Liver (tissue), 9 donors: ENCODE data around the gene COA1. TPM values are rescaled to one million over a fixed set of nuclear protein-coding genes. Genes with fewer than 3 reads are reported as not detected.

Experiments
- DNase-seq: peaks from one replicate; pipeline ENCODE4 v3.0.0-alpha.2; 2017; ENCODE audit warnings: low spot score
- H3K27ac ChIP-seq, 2 donors: one replicate each; pipeline ENCODE4 v1.7.0; 2013; ENCODE audit warnings: inconsistent platforms in 2 of 2, low read length in 2 of 2, control low read depth in 1 of 2, low read depth in 1 of 2, mild to moderate bottlenecking in 1 of 2
- H3K27me3 ChIP-seq, 4 donors: one replicate each; pipeline versions ENCODE4 v1.6.1 to v1.7.0; 2013; ENCODE audit warnings: low read length in 3 of 4, inconsistent platforms in 1 of 4, mild to moderate bottlenecking in 1 of 4, moderate library complexity in 1 of 4; ENCODE audit not compliant: control insufficient read depth in 4 of 4, insufficient read depth in 4 of 4
- H3K36me3 ChIP-seq, 4 donors: one replicate each; pipeline versions ENCODE4 v1.6.1 to v1.7.0; 2013; ENCODE audit warnings: low read length in 3 of 4, mild to moderate bottlenecking in 3 of 4, low read depth in 1 of 4, moderate library complexity in 1 of 4; ENCODE audit not compliant: control insufficient read depth in 4 of 4, insufficient read depth in 3 of 4
- H3K4me1 ChIP-seq, 4 donors: one replicate each; pipeline versions ENCODE4 v1.6.1 to v1.7.0; 2013; ENCODE audit warnings: low read length in 3 of 4, mild to moderate bottlenecking in 3 of 4, moderate library complexity in 1 of 4; ENCODE audit not compliant: control insufficient read depth in 4 of 4, insufficient read depth in 4 of 4
- H3K4me3 ChIP-seq, 3 donors: one replicate each; pipeline versions ENCODE4 v1.6.1 to v1.7.0; 2013; ENCODE audit warnings: low read length in 3 of 3, control low read depth in 1 of 3, low read depth in 1 of 3, mild to moderate bottlenecking in 1 of 3
- H3K9ac ChIP-seq, 2 donors: one replicate each; pipeline ENCODE4 v1.7.0; 2013; ENCODE audit warnings: low read length in 2 of 2, mild to moderate bottlenecking in 2 of 2, moderate library complexity in 2 of 2, control low read depth in 1 of 2, low read depth in 1 of 2
- H3K9me3 ChIP-seq, 4 donors: one replicate each; pipeline versions ENCODE4 v1.6.1 to v1.7.0; 2013; ENCODE audit warnings: low read length in 3 of 4; ENCODE audit not compliant: control insufficient read depth in 4 of 4
- EGR1 ChIP-seq, 2 donors: IDR thresholded peaks; 2 replicates each; pipeline ENCODE4 v1.6.1; 2016 to 2018; ENCODE audit warnings: antibody characterized with exemption in 2 of 2, low read depth in 2 of 2
- FOXA1 ChIP-seq: IDR thresholded peaks from 2 replicates; pipeline ENCODE4 v1.6.1; 2016; ENCODE audit warnings: antibody characterized with exemption
- FOXA2 ChIP-seq: IDR thresholded peaks from 2 replicates; pipeline ENCODE4 v1.6.1; 2016; ENCODE audit warnings: antibody characterized with exemption
- GABPA ChIP-seq, 2 donors: IDR thresholded peaks in 1 of 2; conservative IDR thresholded peaks in 1 of 2; 2 replicates each; pipeline ENCODE4 v1.6.1; 2016; ENCODE audit warnings: antibody characterized with exemption in 2 of 2, mild to moderate bottlenecking in 1 of 2, moderate library complexity in 1 of 2
- HNF4A ChIP-seq, 2 donors: conservative IDR thresholded peaks; 2 replicates each; pipeline ENCODE4 v1.6.1; 2016; ENCODE audit warnings: antibody characterized with exemption in 2 of 2, mild to moderate bottlenecking in 2 of 2
- HNF4G ChIP-seq: IDR thresholded peaks from 2 replicates; pipeline ENCODE4 v1.6.1; 2016; ENCODE audit warnings: antibody characterized with exemption
- JUND ChIP-seq, 2 donors: IDR thresholded peaks; 2 replicates each; pipeline ENCODE4 v1.6.1; 2016; ENCODE audit warnings: antibody characterized with exemption in 2 of 2
- NR2F2 ChIP-seq: IDR thresholded peaks from 2 replicates; pipeline ENCODE4 v1.6.1; 2016; ENCODE audit warnings: antibody characterized with exemption
- RAD21 ChIP-seq, 2 donors: IDR thresholded peaks; 2 replicates each; pipeline ENCODE4 v1.6.1; 2016; ENCODE audit warnings: antibody characterized with exemption in 2 of 2, mild to moderate bottlenecking in 2 of 2
- RXRA ChIP-seq, 2 donors: IDR thresholded peaks; 2 replicates each; pipeline ENCODE4 v1.6.1; 2017 to 2018; ENCODE audit warnings: antibody characterized with exemption in 2 of 2, mild to moderate bottlenecking in 1 of 2
- SP1 ChIP-seq: IDR thresholded peaks from 2 replicates; pipeline ENCODE4 v1.6.1; 2018; ENCODE audit warnings: antibody characterized with exemption, mild to moderate bottlenecking
- TAF1 ChIP-seq: conservative IDR thresholded peaks from 2 replicates; pipeline ENCODE4 v1.6.1; 2016; ENCODE audit warnings: antibody characterized with exemption, mild to moderate bottlenecking
- YY1 ChIP-seq: IDR thresholded peaks from 2 replicates; pipeline ENCODE4 v1.6.1; 2016; ENCODE audit warnings: antibody characterized with exemption, mild to moderate bottlenecking
- WGBS: extraction: QIAGEN DNeasy Blood & Tissue Kit; methylation state at CpG from one replicate; pipeline ENCODE4 v1.1.7; 2013; 5-methylcytosine and 5-hydroxymethylcytosine counted together
- polyA plus RNA-seq, 2 donors: library from polyadenylated mRNA; stranded (reverse) in 1 of 2; unstranded in 1 of 2; fragments of 200-250 nt in 1 of 2; fragments of >200 nt in 1 of 2; fragmentation: Nextera tagmentation in 1 of 2; extraction: Ambion mirVana in 1 of 2; gene quantifications; one replicate each; pipeline versions ENCODE4 v1.2.1 to v1.2.3, GENCODE V29; 2013 to 2015
- total RNA-seq, 2 donors: library from RNA; depleted of rRNA; stranded (reverse); fragments of >200 nt; gene quantifications; one replicate each; pipeline ENCODE4 v1.2.3, GENCODE V29; 2014
- TF ChIP-seq, protein P1 (sequence below): IDR thresholded peaks from 2 replicates; pipeline ENCODE4 v1.6.1; 2016; ENCODE audit warnings: antibody characterized with exemption
- TF ChIP-seq, protein P2 (sequence below): IDR thresholded peaks from 2 replicates; pipeline ENCODE4 v1.6.1; 2016; ENCODE audit warnings: antibody characterized with exemption
- TF ChIP-seq, protein P3 (sequence below): IDR thresholded peaks from 2 replicates; pipeline ENCODE4 v1.6.1; 2016; ENCODE audit warnings: antibody characterized with exemption
- TF ChIP-seq, protein P4 (sequence below): fragments of 150-350 bp; IDR thresholded peaks from 2 replicates; pipeline ENCODE4 v1.5.1; 2017; ENCODE audit warnings: improper control_type of control experiment, low read depth, low read length; ENCODE audit not compliant: missing input control
- donor health status: healthy.
- donor health status: healthy.
- donor health status: healthy.
- donor health status: healthy.
- donor health status: healthy.

The COA1 gene
- total and polyA plus RNA-seq, 4 donors, result 16.6 to 37.8 (median 29.4) TPM

- Histone ChIP-seq H3K9ac (no peak overlapping the region), H3K36me3 (peaks cover 2 to 15% (median 8%) of the 10 kb centered on the region in 4 donors), H3K27me3 (no peaks in the 10 kb centered on the region), H3K4me1 (peaks cover 11 to 28% (median 18%) of the 10 kb centered on the region in 4 donors), H3K4me3 (no peak overlapping the region), H3K27ac (no peak overlapping the region), H3K9me3 (no peaks in the 10 kb centered on the region)
- no peak for DNase-seq
- no peak for TF ChIP-seq FOXA2
- TF ChIP-seq EGR1 (IDR thresholded peaks at IDR 0.05; ENCODE audit: low read depth in 2 of 2), result no peak
- TF ChIP-seq, protein P1, sequence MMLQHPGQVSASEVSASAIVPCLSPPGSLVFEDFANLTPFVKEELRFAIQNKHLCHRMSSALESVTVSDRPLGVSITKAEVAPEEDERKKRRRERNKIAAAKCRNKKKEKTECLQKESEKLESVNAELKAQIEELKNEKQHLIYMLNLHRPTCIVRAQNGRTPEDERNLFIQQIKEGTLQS, result no peak
- no peak for TF ChIP-seq YY1
- TF ChIP-seq, protein P2, sequence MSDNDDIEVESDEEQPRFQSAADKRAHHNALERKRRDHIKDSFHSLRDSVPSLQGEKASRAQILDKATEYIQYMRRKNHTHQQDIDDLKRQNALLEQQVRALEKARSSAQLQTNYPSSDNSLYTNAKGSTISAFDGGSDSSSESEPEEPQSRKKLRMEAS, result no peak
- TF ChIP-seq SP1, result no peak
- TF ChIP-seq, protein P3, sequence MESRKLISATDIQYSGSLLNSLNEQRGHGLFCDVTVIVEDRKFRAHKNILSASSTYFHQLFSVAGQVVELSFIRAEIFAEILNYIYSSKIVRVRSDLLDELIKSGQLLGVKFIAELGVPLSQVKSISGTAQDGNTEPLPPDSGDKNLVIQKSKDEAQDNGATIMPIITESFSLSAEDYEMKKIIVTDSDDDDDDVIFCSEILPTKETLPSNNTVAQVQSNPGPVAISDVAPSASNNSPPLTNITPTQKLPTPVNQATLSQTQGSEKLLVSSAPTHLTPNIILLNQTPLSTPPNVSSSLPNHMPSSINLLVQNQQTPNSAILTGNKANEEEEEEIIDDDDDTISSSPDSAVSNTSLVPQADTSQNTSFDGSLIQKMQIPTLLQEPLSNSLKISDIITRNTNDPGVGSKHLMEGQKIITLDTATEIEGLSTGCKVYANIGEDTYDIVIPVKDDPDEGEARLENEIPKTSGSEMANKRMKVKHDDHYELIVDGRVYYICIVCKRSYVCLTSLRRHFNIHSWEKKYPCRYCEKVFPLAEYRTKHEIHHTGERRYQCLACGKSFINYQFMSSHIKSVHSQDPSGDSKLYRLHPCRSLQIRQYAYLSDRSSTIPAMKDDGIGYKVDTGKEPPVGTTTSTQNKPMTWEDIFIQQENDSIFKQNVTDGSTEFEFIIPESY, result no peak
- TF ChIP-seq HNF4G, result no peak
- TF ChIP-seq NR2F2, result no peak
- TF ChIP-seq RXRA (IDR thresholded peaks at IDR 0.05), result no peak
- no peak for TF ChIP-seq GABPA (IDR thresholded peaks at IDR 0.05 in 1 of 2, conservative IDR thresholded peaks at IDR 0.05 in 1 of 2)
- no peak for TF ChIP-seq HNF4A (conservative IDR thresholded peaks at IDR 0.05)
- TF ChIP-seq JUND (IDR thresholded peaks at IDR 0.05), result no peak
- TF ChIP-seq, protein P4, sequence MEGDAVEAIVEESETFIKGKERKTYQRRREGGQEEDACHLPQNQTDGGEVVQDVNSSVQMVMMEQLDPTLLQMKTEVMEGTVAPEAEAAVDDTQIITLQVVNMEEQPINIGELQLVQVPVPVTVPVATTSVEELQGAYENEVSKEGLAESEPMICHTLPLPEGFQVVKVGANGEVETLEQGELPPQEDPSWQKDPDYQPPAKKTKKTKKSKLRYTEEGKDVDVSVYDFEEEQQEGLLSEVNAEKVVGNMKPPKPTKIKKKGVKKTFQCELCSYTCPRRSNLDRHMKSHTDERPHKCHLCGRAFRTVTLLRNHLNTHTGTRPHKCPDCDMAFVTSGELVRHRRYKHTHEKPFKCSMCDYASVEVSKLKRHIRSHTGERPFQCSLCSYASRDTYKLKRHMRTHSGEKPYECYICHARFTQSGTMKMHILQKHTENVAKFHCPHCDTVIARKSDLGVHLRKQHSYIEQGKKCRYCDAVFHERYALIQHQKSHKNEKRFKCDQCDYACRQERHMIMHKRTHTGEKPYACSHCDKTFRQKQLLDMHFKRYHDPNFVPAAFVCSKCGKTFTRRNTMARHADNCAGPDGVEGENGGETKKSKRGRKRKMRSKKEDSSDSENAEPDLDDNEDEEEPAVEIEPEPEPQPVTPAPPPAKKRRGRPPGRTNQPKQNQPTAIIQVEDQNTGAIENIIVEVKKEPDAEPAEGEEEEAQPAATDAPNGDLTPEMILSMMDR, result no peak
- no peak for TF ChIP-seq TAF1
- no peak for TF ChIP-seq RAD21 (IDR thresholded peaks at IDR 0.05)
- no peak for TF ChIP-seq FOXA1
- WGBS, result 83% methylated on average over 8 of the region's 8 CpGs
These were observed 85.5 kb downstream of the COA1 start for GRCh38 chr7:43643846-43644245.

DNA sequence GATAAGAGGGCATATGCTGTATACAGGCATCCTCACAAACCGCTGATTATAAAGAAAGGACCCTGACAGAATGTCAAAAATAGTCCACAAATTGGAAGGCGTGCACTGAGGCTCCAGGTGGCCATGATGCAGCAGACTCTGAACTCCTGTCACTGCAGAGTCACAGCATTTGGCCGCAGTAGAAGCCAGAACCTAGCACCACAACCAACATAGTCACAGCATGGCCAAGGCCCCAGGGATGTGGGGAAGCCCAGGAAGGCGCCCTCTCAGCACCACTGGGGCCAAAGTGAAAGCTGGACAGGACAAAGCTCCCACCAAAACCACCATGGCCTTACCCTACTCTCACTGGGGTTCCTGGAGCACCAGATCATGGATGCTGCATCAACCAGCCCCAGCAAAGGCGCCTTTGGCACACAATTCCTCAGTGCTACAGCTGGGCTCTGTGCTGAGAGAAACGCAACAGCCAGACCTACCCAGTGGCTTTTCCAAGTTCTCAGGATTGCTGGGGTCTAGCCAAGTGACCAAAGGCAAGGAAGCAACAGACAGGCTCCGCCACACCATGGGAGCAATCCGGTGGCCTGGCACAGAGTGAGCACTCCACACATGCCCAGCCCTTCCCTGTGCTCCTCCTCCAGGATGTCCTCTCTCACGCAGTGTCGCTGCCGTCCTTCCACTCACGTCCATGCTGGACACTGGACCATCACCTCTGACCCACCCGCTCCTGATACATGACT lies 86.3 kb downstream of the COA1 start:
- Histone ChIP-seq H3K4me1 (peaks cover 11 to 28% (median 17%) of the 10 kb centered on the region in 4 donors), H3K9ac (no peak overlapping the region), H3K9me3 (no peaks in the 10 kb centered on the region), H3K36me3 (peaks cover 2 to 15% (median 8%) of the 10 kb centered on the region in 4 donors), H3K4me3 (no peak overlapping the region), H3K27ac (no peak overlapping the region), H3K27me3 (no peaks in the 10 kb centered on the region)
- DNase-seq, result no peak
- TF ChIP-seq, protein P4, result no peak
- no peak for TF ChIP-seq EGR1 (IDR thresholded peaks at IDR 0.05; ENCODE audit: low read depth in 2 of 2)
- 95% methylated on average over 13 of the region's 13 CpGs for WGBS
